Epithelial cell of alveolus of lung (primary cell): ENCODE data around the gene TMEM256. TPM values are rescaled to one million over a fixed set of nuclear protein-coding genes. Genes with fewer than 3 reads are reported as not detected.

Experiments used
- total RNA-seq: library from RNA; depleted of rRNA; stranded (reverse); fragments of >200 nt; gene quantifications from 2 replicates; pipeline ENCODE4 v1.2.1, GENCODE V29; 2015

Gene TMEM256
- total RNA-seq = 130 and 211 TPM in 2 replicates

GRCh38 chr17:7403977-7404736, at the start of gene TMEM256:
TMEM256 (minus strand) TSS chr17:7404097; CDS start chr17:7404084, 13 bp downstream.

GRCh38 chr17:7444682-7445618, 41.1 kb upstream of the TMEM256 start, which contains the start of gene CHRNB1:
CHRNB1 (plus strand) TSS chr17:7445061; CDS start chr17:7445128, 67 bp downstream.

GRCh38 chr17:7439462-7440112, 35.7 kb upstream of the TMEM256 start, which contains the start of gene FGF11:
FGF11 (plus strand) TSS chr17:7439512; CDS start chr17:7439621, 109 bp downstream.

GRCh38 chr17:7428557-7428956, 24.7 kb upstream of the TMEM256 start, which contains the start of gene SPEM3:
SPEM3 (plus strand) TSS chr17:7428857; CDS start chr17:7428903, 46 bp downstream.

GRCh38 chr17:7425316-7425715, 21.4 kb upstream of the TMEM256 start, which contains the start of gene SPEM2:
SPEM2 (plus strand) TSS chr17:7425616; CDS start chr17:7425689, 73 bp downstream.

GRCh38 chr17:7419819-7420610, 16.1 kb upstream of the TMEM256 start, which contains the start of gene SPEM1:
SPEM1 (plus strand) TSS chr17:7420324; CDS start chr17:7420385, 61 bp downstream.

GRCh38 chr17:7407485-7408251, 3.8 kb upstream of the TMEM256 start, which contains the start of gene NLGN2:
NLGN2 (plus strand) TSS chr17:7407845; CDS start chr17:7408256, 411 bp downstream.

GRCh38 chr17:7394452-7395191, 9.3 kb downstream of the TMEM256 start, which contains the start of gene PLSCR3:
PLSCR3 (minus strand) TSS chr17:7394525; CDS start chr17:7394110, 415 bp downstream.

GRCh38 chr17:7380855-7381683, 22.8 kb downstream of the TMEM256 start, which contains the start of gene TNK1:
TNK1 (plus strand) TSS chr17:7381089; CDS start chr17:7382927, 1,838 bp downstream.

GRCh38 chr17:7355053-7355452, 48.8 kb downstream of the TMEM256 start, which contains the start of gene TMEM95:
TMEM95 (plus strand) TSS chr17:7355156; CDS start chr17:7355205, 49 bp downstream.

Other genes with a start within 250 kb of the TMEM256 start
- 0.80 and 1.0 TPM in 2 replicates for gene ASGR1, start 224.7 kb downstream of the TMEM256 start, total RNA-seq
- 11.8 and 18.9 TPM in 2 replicates for gene DLG4, start 184.3 kb downstream of the TMEM256 start, total RNA-seq
- gene ACADVL, start 184.2 kb downstream of the TMEM256 start, total RNA-seq = 184 and 242 TPM in 2 replicates
- gene DVL2, start 169.6 kb downstream of the TMEM256 start, total RNA-seq = 50.8 and 59.7 TPM in 2 replicates
- gene PHF23, start 164.6 kb downstream of the TMEM256 start, total RNA-seq = 55.6 and 63.3 TPM in 2 replicates
- gene GABARAP, start 161.6 kb downstream of the TMEM256 start, total RNA-seq = 310 and 533 TPM in 2 replicates
- gene CTDNEP1, start 152.4 kb downstream of the TMEM256 start, total RNA-seq = 64.9 and 130 TPM in 2 replicates
- gene ELP5, start 151.9 kb downstream of the TMEM256 start, total RNA-seq = 34.9 and 40.0 TPM in 2 replicates
- gene CLDN7, start 141.6 kb downstream of the TMEM256 start, total RNA-seq = 1.8 and 23.0 TPM in 2 replicates
- gene SLC2A4, start 122.4 kb downstream of the TMEM256 start, total RNA-seq = 0.13 and 0.96 TPM in 2 replicates
- gene YBX2, start 109.5 kb downstream of the TMEM256 start, total RNA-seq = 3.9 TPM in 1 of 2 replicates, not detected in the other
- gene EIF5A, start 96.5 kb downstream of the TMEM256 start, total RNA-seq = 167 and 647 TPM in 2 replicates
- gene GPS2, start 88.7 kb downstream of the TMEM256 start, total RNA-seq = 36.5 and 37.0 TPM in 2 replicates
- gene NEURL4, start 74.8 kb downstream of the TMEM256 start, total RNA-seq = 7.5 and 10.5 TPM in 2 replicates
- gene ACAP1, start 67.6 kb downstream of the TMEM256 start, total RNA-seq = 1.5 and 2.7 TPM in 2 replicates
- gene KCTD11, start 51.9 kb downstream of the TMEM256 start, total RNA-seq = 11.4 and 17.8 TPM in 2 replicates
- gene TMEM95, start 48.9 kb downstream of the TMEM256 start, total RNA-seq = 0.13 TPM in 1 of 2 replicates, not detected in the other
- 0.65 and 2.2 TPM in 2 replicates for gene TNK1, start 23.0 kb downstream of the TMEM256 start, total RNA-seq
- 60.1 and 62.8 TPM in 2 replicates for gene PLSCR3, start 9.6 kb downstream of the TMEM256 start, total RNA-seq
- gene NLGN2, start 3.7 kb upstream of the TMEM256 start, total RNA-seq = 18.5 and 38.1 TPM in 2 replicates
- not detected in 2 replicates for gene SPEM1, start 16.2 kb upstream of the TMEM256 start, total RNA-seq
- not detected in 2 replicates for gene SPEM2, start 21.5 kb upstream of the TMEM256 start, total RNA-seq
- gene SPEM3, start 24.8 kb upstream of the TMEM256 start, total RNA-seq = not detected in 2 replicates
- gene TMEM102, start 31.3 kb upstream of the TMEM256 start, total RNA-seq = 3.8 and 8.9 TPM in 2 replicates
- gene FGF11, start 35.4 kb upstream of the TMEM256 start, total RNA-seq = 2.1 and 7.3 TPM in 2 replicates
- gene CHRNB1, start 41.0 kb upstream of the TMEM256 start, total RNA-seq = 5.2 and 11.9 TPM in 2 replicates
- 24.3 and 39.0 TPM in 2 replicates for gene ZBTB4, start 75.5 kb upstream of the TMEM256 start, total RNA-seq
- gene SLC35G6, start 77.3 kb upstream of the TMEM256 start, total RNA-seq = not detected in 2 replicates
- gene POLR2A, start 80.3 kb upstream of the TMEM256 start, total RNA-seq = 55.6 and 62.1 TPM in 2 replicates
- gene TNFSF12, start 145.0 kb upstream of the TMEM256 start, total RNA-seq = 16.0 and 20.4 TPM in 2 replicates
- gene TNFSF13, start 154.7 kb upstream of the TMEM256 start, total RNA-seq = 4.1 and 4.9 TPM in 2 replicates
- 62.5 and 73.4 TPM in 2 replicates for gene SENP3, start 157.8 kb upstream of the TMEM256 start, total RNA-seq
- gene CD68, start 175.5 kb upstream of the TMEM256 start, total RNA-seq = 37.4 and 40.5 TPM in 2 replicates
- 202 and 249 TPM in 2 replicates for gene MPDU1, start 179.8 kb upstream of the TMEM256 start, total RNA-seq
- gene SOX15, start 186.0 kb upstream of the TMEM256 start, total RNA-seq = 0.52 and 2.8 TPM in 2 replicates
- gene FXR2, start 210.8 kb upstream of the TMEM256 start, total RNA-seq = 24.8 and 37.5 TPM in 2 replicates
- gene SAT2, start 223.7 kb upstream of the TMEM256 start, total RNA-seq = 26.6 and 100 TPM in 2 replicates
- 0.26 and 1.4 TPM in 2 replicates for gene SHBG, start 226.0 kb upstream of the TMEM256 start, total RNA-seq
- 1.0 TPM in 1 of 2 replicates, not detected in the other for gene ATP1B2, start 246.8 kb upstream of the TMEM256 start, total RNA-seq